Activated CD4-positive, CD25-positive, alpha-beta regulatory T cell treated with anti-CD3 and anti-CD28 coated beads, Interleukin-2, amount 50 U/mL, for 72 hours (primary cell): ENCODE data around the gene UBE2N.

ENCODE experiments used
- DNase-seq: peaks from one replicate; pipeline ENCODE4 v3.0.0; 2021

Gene UBE2N, protein sequence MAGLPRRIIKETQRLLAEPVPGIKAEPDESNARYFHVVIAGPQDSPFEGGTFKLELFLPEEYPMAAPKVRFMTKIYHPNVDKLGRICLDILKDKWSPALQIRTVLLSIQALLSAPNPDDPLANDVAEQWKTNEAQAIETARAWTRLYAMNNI

GRCh38 chr12:93441617-93442410 lies at the start of gene UBE2N:
Gene UBE2N, minus strand, starts transcription at chr12:93441947. Its CDS starts 63 bp downstream, at chr12:93441884.
- DNase-seq: peak; percentile 97

DNA sequence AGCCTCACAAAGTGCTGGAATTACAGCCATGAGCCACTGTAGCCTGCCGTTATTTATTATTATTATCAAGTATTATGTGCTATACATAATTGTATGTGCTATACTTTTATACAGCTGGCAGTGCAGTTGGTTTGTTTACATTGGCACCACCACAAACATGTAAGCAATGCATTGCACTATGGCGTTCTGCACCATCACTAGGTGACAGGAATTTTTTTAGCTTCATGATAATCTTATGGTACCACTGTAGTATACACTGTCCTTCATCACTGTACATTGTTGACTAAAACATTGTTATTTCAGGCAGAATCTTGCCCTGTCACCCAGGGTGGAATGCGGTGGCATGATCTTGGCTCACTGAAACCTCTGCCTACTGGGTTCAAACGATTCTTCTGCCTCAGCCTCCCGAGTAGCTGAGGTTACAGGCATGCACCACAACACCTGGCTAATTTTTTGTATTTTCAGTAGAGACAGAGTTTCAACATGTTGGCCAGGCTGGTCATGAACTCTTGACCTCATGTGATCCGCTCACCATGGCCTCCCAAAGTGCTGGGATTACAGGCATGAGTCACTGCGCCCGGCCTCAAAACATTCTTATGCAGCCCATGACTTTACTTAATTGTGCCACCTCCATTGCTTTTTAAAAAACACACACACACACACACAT lies 42.7 kb upstream of the UBE2N start:
- no peak for DNase-seq

DNA sequence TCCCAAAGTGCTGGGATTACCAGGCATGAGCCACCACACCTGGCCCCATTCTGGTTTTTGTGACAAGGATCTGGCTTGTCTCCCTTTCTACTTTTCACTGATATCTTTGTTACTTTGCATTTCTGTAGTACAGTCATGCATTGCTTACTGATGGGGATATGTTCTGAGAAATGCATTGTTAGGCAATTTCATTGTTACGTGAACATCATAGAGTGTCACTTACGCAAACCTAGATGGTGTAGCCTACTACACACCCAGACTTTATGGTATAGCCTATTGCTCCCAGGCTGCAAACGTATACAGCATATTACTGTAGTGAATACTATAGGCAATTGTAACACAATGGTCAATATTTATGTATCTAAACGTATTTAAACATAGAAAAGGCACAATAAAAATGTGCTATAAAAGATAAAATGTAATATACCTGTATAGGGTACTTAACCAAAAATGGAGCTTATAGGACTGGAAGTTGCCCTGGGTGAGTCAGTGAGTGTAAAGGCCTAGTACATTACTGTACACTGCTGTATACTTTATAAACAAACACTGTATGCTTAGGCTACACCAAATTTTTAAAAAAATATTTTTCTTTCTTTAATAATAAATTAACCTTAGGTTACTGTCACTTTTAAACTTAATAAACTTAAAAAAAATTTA lies 41.5 kb upstream of the UBE2N start:
- no peak for DNase-seq

DNA sequence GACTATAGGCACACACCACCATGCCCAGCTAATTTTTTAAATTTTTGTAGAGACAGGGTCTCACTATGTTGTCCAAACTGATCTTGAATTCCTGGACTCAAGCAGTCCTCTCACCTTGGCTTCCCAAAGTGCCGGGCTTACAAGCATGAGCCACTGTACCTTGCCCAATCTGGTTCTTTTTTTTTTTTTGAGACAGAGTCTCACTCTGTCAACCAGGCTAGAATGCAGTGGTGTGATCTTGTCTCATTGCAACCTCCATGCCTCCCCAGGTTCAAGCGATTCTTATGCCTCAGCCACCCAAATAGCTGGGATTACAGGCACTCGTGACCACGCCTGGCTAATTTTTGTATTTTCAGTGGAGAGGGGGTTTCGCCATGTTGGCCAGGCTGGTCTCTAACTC lies 41.0 kb upstream of the UBE2N start:
- no peak for DNase-seq

DNA sequence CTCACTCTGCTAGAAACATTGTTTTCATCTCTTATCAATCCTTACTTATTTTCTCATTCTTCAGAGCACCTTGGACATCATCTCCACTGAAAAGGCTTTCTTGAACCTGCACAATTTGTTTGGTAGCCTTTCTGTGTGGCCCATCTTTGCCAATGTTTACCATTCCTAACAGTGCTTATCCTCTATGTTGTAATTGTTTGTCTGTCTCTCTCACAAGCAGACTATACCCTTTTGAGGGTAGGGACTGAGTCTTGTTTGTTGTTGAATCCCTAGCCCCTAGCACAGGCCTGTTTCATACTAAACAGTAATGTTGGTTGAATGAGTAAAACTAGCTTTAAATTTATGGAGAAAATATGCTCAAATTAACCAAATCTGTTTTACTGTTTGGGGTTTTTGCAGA lies 34.8 kb upstream of the UBE2N start:
- DNase-seq: no peak

- DNase-seq: no peak
These were observed 27.6 kb upstream of the UBE2N start for GRCh38 chr12:93469386-93469785.

DNA sequence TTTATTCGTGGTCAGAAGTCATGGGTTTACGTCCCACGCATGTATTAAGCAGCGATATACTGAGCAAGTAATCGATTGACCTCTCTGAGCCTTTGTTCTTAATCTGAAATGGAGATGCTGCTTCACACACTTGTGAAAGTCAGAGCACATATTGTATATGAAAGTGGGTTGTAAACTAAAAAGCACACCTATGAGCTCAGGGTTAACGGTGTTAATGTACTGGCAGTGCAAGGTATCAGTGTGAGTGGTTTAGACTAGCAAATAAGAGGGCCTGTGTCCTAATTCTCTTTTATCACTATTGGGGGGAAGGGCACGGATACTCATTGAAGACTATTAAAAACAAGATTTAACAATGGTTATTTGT lies 26.2 kb upstream of the UBE2N start:
- no peak for DNase-seq

- DNase-seq: peak; percentile 93
These were observed 25.7 kb upstream of the UBE2N start, which contains the start of gene MRPL42 for GRCh38 chr12:93467351-93468007. Gene MRPL42, plus strand, starts transcription at chr12:93467514. Its CDS starts 1,772 bp downstream, at chr12:93469286.

DNA sequence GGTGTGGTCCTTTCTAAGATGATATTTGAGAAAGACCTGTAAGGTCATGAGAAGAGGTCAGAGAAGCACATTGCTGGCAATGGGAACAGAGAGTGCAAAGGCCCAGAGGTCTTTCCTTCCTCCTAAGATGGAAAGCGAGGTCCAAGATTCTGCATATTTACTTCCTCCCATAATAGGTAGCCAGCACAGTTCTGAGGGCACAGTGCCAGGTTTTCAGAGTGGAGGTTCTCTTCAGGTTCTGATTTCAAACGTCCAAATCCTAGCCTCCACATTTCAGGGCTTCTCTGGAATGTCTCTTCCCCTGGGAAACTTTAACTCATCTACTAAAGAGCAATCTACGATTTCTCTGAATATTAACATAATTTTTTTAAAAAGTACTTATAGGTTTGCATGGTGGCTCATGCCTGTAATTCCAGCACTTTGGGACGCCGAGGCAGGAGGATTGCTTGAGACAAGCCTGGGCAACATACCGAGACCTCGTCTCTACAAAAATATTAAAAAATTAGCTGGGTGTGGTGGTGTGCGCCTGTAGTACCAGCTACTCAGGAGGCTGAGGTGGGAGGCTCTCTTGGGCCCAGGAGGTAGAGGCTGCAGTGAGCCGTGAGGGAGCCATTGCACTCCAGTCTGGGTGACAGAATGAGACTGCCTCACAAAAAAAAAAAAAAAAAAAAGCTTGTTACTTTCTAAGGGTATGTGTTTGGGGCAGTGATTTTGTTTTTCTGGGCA lies 25.0 kb upstream of the UBE2N start:
- no peak for DNase-seq

DNA sequence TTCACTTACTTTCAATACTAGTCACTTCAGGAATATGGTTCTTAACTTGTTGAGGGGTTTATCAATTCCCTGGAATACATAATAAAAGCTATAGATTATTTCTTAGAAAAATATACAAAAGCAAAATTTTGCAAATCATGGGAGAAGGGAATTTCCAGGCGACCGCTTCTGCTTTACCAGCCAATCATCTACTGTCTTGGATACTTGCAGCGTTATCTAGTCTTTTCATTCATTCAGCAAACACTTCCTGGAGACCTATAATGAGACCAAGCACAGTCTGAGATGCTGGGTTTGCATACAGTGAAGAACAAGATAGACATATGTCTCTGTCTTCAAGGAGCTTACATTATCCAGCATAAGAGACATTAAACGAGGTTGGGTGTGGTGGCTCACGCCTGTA lies 24.1 kb upstream of the UBE2N start:
- DNase-seq: no peak

DNA sequence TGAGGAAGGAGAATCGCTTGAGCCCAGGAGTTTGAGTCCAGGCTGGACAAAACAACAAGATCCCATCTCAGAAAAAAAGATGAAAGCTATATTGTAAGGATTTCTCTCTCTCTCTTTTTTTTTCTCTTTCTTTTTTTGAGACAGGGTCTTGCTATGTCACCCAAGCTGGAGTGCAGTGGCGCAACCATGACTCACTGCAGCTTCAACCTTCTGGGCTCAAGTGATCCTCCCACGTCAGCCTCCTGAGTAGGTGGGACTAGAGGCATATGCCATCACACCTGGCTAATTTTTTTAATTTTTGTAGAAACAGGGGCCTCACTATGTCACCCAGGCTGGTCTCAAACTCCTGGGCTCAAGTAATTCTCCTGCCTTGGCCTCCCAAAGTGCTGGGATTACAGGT lies 19.8 kb upstream of the UBE2N start:
- no peak for DNase-seq

GRCh38 chr12:93460902-93461301 lies 19.2 kb upstream of the UBE2N start:
- DNase-seq: no peak

GRCh38 chr12:93460003-93460402 lies 18.3 kb upstream of the UBE2N start:
- DNase-seq: no peak

GRCh38 chr12:93459097-93459496 lies 17.4 kb upstream of the UBE2N start:
- DNase-seq: no peak

- no peak for DNase-seq
These were observed 14.3 kb upstream of the UBE2N start for GRCh38 chr12:93456077-93456476.

GRCh38 chr12:93453633-93454032 lies 11.9 kb upstream of the UBE2N start:
- DNase-seq: no peak

DNA sequence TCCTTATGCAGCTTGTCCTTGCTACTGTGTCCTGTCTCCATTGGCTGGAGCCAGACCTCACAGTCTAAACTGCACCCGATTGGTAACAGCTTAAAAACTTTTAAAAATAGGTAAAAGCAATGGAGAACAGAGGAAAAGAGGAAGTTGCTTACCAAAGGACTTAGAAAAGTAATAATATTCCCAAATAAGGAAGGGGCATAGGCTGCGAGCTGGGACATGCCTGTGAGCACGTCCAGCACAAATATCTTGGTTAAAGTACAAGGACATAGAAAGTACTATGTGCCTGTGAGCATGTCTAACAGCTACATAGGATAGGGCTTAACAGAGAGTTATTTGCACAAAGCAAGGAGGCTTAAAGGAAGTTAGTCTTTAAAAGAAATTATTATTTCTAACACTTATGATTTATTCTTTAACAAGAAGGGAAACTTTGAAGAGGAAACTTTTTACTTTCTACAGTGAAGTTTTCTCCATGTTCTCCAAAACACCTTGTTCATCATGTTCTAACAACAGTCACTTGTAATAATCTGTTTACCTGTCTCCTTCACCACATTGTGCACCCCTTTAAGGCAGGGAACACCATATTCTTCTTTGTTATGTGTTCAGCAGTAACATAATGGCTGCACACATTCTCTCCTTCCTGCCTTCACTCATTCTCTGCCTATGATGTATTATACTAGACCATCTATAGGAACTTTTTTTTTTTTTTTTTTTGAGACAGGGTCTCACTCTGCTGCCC lies 9.8 kb upstream of the UBE2N start:
- DNase-seq: no peak

- DNase-seq: no peak
These were observed 7.5 kb upstream of the UBE2N start for GRCh38 chr12:93449277-93449676.

DNA sequence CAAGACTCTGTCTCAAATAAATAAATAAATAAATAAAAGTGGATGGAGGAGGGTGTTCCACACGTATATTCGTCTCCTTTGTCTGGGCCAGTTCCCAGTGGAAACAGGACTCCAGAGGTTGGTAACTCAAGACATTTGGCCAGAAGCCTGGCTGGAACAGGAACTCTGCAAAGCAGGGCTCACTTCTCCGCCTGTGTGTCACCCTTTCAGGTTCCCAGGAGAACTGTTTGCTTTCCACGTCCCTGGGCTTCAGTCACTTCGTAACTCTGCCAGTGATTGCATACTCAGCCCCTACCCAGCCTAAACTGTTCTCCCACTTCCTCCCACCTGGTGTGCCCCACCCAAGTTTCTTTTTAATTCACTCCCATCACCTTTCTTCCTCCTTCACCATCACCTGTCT lies 7.0 kb upstream of the UBE2N start:
- DNase-seq: no peak

GRCh38 chr12:93447555-93448290 lies 6.0 kb upstream of the UBE2N start:
- no peak for DNase-seq

DNA sequence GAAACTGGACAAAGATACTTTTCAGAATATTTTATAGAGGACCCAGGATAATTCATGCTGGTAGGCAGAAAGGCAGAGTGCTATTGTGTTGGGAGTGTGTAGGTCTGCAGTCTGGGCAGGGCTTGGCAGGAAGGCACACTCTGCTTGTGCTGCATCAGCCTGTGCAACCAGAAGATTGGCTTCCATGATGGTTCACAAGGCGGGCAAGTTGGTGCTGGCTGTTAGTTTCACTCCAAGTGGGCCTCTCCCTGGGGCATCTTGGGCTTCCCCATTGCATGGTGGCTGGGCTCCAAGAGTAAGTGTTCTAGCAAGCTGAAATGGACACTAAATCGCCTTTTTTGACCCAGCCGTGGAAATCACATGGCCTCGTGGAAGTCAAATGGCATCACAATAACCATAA lies 1.8 kb upstream of the UBE2N start:
- DNase-seq: no peak
